SU-DHL-6 (cell line): ENCODE measurements around the gene DCHS2.

ENCODE experiments used
- EZH2phosphoT487 ChIP-seq: fragments of 200-600 bp; sonication (generic), shearing (Covaris generic); conservative IDR thresholded peaks from 2 replicates; pipeline ENCODE4 v1.6.1; 2018; ENCODE audit warnings: mild to moderate bottlenecking, antibody characterized with exemption, low read length, moderate library complexity, mixed read lengths
- TF ChIP-seq, protein P1 (sequence below): fragments of 200-600 bp; sonication (generic); IDR thresholded peaks from one replicate; pipeline ENCODE4 v1.5.1; 2017; ENCODE audit warnings: antibody characterized with exemption, mild to moderate bottlenecking, low read length, moderate library complexity; ENCODE audit not compliant: insufficient read depth, poor library complexity, severe bottlenecking

- TF ChIP-seq, protein P1, sequence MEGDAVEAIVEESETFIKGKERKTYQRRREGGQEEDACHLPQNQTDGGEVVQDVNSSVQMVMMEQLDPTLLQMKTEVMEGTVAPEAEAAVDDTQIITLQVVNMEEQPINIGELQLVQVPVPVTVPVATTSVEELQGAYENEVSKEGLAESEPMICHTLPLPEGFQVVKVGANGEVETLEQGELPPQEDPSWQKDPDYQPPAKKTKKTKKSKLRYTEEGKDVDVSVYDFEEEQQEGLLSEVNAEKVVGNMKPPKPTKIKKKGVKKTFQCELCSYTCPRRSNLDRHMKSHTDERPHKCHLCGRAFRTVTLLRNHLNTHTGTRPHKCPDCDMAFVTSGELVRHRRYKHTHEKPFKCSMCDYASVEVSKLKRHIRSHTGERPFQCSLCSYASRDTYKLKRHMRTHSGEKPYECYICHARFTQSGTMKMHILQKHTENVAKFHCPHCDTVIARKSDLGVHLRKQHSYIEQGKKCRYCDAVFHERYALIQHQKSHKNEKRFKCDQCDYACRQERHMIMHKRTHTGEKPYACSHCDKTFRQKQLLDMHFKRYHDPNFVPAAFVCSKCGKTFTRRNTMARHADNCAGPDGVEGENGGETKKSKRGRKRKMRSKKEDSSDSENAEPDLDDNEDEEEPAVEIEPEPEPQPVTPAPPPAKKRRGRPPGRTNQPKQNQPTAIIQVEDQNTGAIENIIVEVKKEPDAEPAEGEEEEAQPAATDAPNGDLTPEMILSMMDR = no peak
- no peak for TF ChIP-seq EZH2phosphoT487
These were observed 52.4 kb downstream of the DCHS2 start for GRCh38 chr4:154439224-154439623.
